Endothelial cell of umbilical vein (primary cell): ENCODE measurements around the gene AGBL4. TPM values are rescaled to one million over a fixed set of nuclear protein-coding genes. Genes with fewer than 3 reads are reported as not detected.

Experiments
- BruUV-seq: library from RNA; stranded (reverse); fragments of 400-500 nt; replicated peaks from 2 replicates; lab custom pipeline; 2021; lab: Mats Ljungman, UMichigan
- CTCF ChIA-PET: fragments of 300-600, 350-600 bp; sonication (Branson Sonifier 250); formaldehyde crosslinking; loops from one replicate; lab custom pipeline; 2021; ENCODE audit warnings: antibody characterized with exemption, inconsistent platforms; lab: Charles Lee
- POLR2A ChIA-PET: fragments of 300-600, 350-600 bp; sonication (Branson Sonifier 250); formaldehyde crosslinking; loops from one replicate; lab custom pipeline; 2021; ENCODE audit warnings: antibody characterized with exemption, inconsistent platforms; lab: Charles Lee
- DNase-seq: peaks from one replicate; pipeline ENCODE4 v3.0.0-alpha.2; 2011; ENCODE audit warnings: low read depth, low spot score
- FAIRE-seq: peaks from 2 replicates; lab custom pipeline; 2011; peaks lifted over from hg19 to GRCh38; lab: Jason Lieb, UNC
- H2AFZ ChIP-seq: 2 replicates; pipeline ENCODE4 v1.6.0; 2012; ENCODE audit warnings: low read depth, low read length, control low read depth, inconsistent platforms
- H3K27ac ChIP-seq: 2 replicates; pipeline ENCODE4 v1.5.1; 2011; ENCODE audit warnings: low read depth, mild to moderate bottlenecking, control low read depth, low read length, moderate library complexity; ENCODE audit not compliant: insufficient read depth
- H3K27me3 ChIP-seq, 2 experiments: 2 replicates each; pipeline versions ENCODE4 v1.6.0 to v1.6.1; 2011; ENCODE audit warnings: low read length in 2 of 2, mixed read lengths in 1 of 2; ENCODE audit not compliant: control insufficient read depth in 2 of 2, insufficient read depth in 2 of 2
- H3K36me3 ChIP-seq, 2 experiments: 2 replicates in 1 of 2; 3 replicates in 1 of 2; pipeline ENCODE4 v1.5.1; 2011; ENCODE audit warnings: low read length in 2 of 2, mild to moderate bottlenecking in 1 of 2, moderate library complexity in 1 of 2; ENCODE audit not compliant: control insufficient read depth in 2 of 2, insufficient read depth in 2 of 2; ENCODE audit errors: extremely low read depth in 1 of 2
- H3K4me1 ChIP-seq: 3 replicates; pipeline ENCODE4 v1.5.1; 2011; ENCODE audit warnings: mild to moderate bottlenecking, low read length; ENCODE audit not compliant: control insufficient read depth, insufficient read depth; ENCODE audit errors: extremely low read depth
- H3K4me2 ChIP-seq: 2 replicates; pipeline ENCODE4 v1.6.1; 2011; ENCODE audit warnings: low read length, control low read depth, mixed read lengths; ENCODE audit not compliant: insufficient read depth
- H3K4me3 ChIP-seq, 3 experiments: fragments of 200-600 bp in 1 of 3; sonication (generic), shearing (Covaris generic) in 1 of 3; replicated peaks in 1 of 3; 2 replicates each; pipeline ENCODE4 v1.5.1; 2011 to 2016; ENCODE audit warnings: control low read depth in 3 of 3, low read length in 3 of 3, mild to moderate bottlenecking in 2 of 3, inconsistent platforms in 1 of 3, low read depth in 1 of 3, moderate library complexity in 1 of 3; ENCODE audit not compliant: insufficient read depth in 1 of 3
- H3K79me2 ChIP-seq: 2 replicates; pipeline ENCODE4 v1.6.0; 2012; ENCODE audit warnings: low read length, inconsistent platforms; ENCODE audit not compliant: control insufficient read depth, insufficient read depth
- H3K9ac ChIP-seq: replicated peaks from 2 replicates; pipeline ENCODE3; 2011; ENCODE audit warnings: low read length, control low read depth; ENCODE audit not compliant: insufficient read depth; ENCODE audit errors: extremely low read depth
- H3K9me1 ChIP-seq: replicated peaks from 3 replicates; pipeline ENCODE4 v1.6.0; 2011; ENCODE audit warnings: mild to moderate bottlenecking, low read length; ENCODE audit not compliant: control insufficient read depth, insufficient read depth; ENCODE audit errors: extremely low read depth
- H3K9me3 ChIP-seq: replicated peaks from 2 replicates; pipeline ENCODE4 v1.5.1; 2012; ENCODE audit warnings: low read length, inconsistent platforms; ENCODE audit not compliant: control insufficient read depth, insufficient read depth
- H4K20me1 ChIP-seq: replicated peaks from 2 replicates; pipeline ENCODE3; 2011; ENCODE audit warnings: mild to moderate bottlenecking, low read length; ENCODE audit not compliant: control insufficient read depth, insufficient read depth; ENCODE audit errors: extremely low read depth
- CTCF ChIP-seq, 2 donors: IDR thresholded peaks; 1 replicate in 1 of 2; 2 replicates in 1 of 2; pipeline ENCODE4 v1.5.1; 2011; ENCODE audit warnings: low read length in 2 of 2, mild to moderate bottlenecking in 2 of 2, moderate library complexity in 2 of 2, control low read depth in 1 of 2, inconsistent platforms in 1 of 2, low read depth in 1 of 2; ENCODE audit not compliant: insufficient read depth in 1 of 2; ENCODE audit errors: extremely low read depth in 1 of 2
- EZH2 ChIP-seq: IDR thresholded peaks from 2 replicates; pipeline ENCODE4 v1.6.1; 2012; ENCODE audit warnings: borderline replicate concordance, low read depth, mild to moderate bottlenecking, moderate library complexity, low read length, inconsistent platforms; ENCODE audit not compliant: severe bottlenecking
- GATA2 ChIP-seq: IDR thresholded peaks from 2 replicates; pipeline ENCODE4 v1.7.0; 2011; ENCODE audit warnings: low read depth, mild to moderate bottlenecking, moderate library complexity, mixed read lengths, low read length; ENCODE audit not compliant: insufficient read length, insufficient read depth
- JUN ChIP-seq: IDR thresholded peaks from 2 replicates; pipeline ENCODE4 v1.6.1; 2011; ENCODE audit warnings: borderline replicate concordance, low read depth; ENCODE audit not compliant: insufficient read length, insufficient read depth
- MAX ChIP-seq: IDR thresholded peaks from 2 replicates; pipeline ENCODE4 v1.6.1; 2011; ENCODE audit not compliant: insufficient read depth, insufficient read length
- MYC ChIP-seq: IDR thresholded peaks from one replicate; pipeline ENCODE4 v1.6.1; 2011; ENCODE audit warnings: mild to moderate bottlenecking, low read depth, low read length
- POLR2A ChIP-seq: IDR thresholded peaks from 2 replicates; pipeline ENCODE4 v1.6.1; 2012; ENCODE audit warnings: low read depth, mild to moderate bottlenecking, control low read depth, low read length
- POLR2AphosphoS5 ChIP-seq: IDR thresholded peaks from 2 replicates; pipeline ENCODE4 v1.6.1; 2012; ENCODE audit warnings: low read depth, mild to moderate bottlenecking, control low read depth, low read length, moderate library complexity; ENCODE audit not compliant: insufficient read depth
- dilution Hi-C: fragments of 300-500 bp; cut with MboI; formaldehyde crosslinking; loops from one replicate; pipeline ENCODE4 v1.15.0; 2019; ENCODE audit warnings: low sequenced_read_pairs; ENCODE audit not compliant: extremely low pct_ligation_motif_present
- intact Hi-C: fragments of 100-400 bp; cut with micrococcal nuclease; formaldehyde crosslinking; loops from one replicate; pipeline ENCODE4 v1.10.0; 2022
- polyA plus RNA-seq, 4 experiments: library from polyadenylated mRNA; depleted of rRNA in 3 of 4; stranded (reverse) in 3 of 4; unstranded in 1 of 4; fragments of >200 nt; gene quantifications; 2 replicates each; pipeline versions ENCODE4 v1.2.1 to v1.2.3, GENCODE V29; 2011 to 2012; ENCODE audit warnings: missing spikeins in 1 of 4
- total RNA-seq: library from RNA; stranded (reverse); gene quantifications from 2 replicates; pipeline ENCODE4 v1.2.3, GENCODE V29; 2021

AGBL4 gene
- total and polyA plus RNA-seq, 2 donors (not counting 3 experiments of a cell fraction or from before 2014, with no cell fraction given) = not detected

- ChIA-PET CTCF (no interaction called here), POLR2A (no interaction called here)
- BruUV-seq = no TSS peak
- Histone ChIP-seq H3K9ac (no peak overlapping the region), H3K9me1 (no peaks in the 10 kb centered on the region), H3K79me2 (no peaks in the 10 kb centered on the region), H3K4me1 (no peaks in the 10 kb centered on the region), H3K9me3 (no peaks in the 10 kb centered on the region), H2AFZ (no peak overlapping the region), H4K20me1 (no peaks in the 10 kb centered on the region), H3K27me3 (no peaks in the 10 kb centered on the region), H3K4me3 (no peak overlapping the region), H3K4me2 (no peak overlapping the region), H3K27ac (no peak overlapping the region), H3K36me3 (no peaks in the 10 kb centered on the region)
- DNase-seq (no peak), FAIRE-seq (no peak)
- TF ChIP-seq CTCF (IDR thresholded peaks at IDR 0.05; ENCODE audit: extremely low read depth in 1 of 2, insufficient read depth in 1 of 2, low read depth in 1 of 2, low read length in 2 of 2) (no peak), MYC (no peak), EZH2 (no peak), GATA2 (no peak), MAX (no peak), POLR2AphosphoS5 (no peak), POLR2A (no peak), JUN (no peak)
- intact Hi-C loops = no loop called here
- dilution Hi-C loops = no loop called here
These were observed 479.1 kb downstream of the AGBL4 start for GRCh38 chr1:49544615-49545014.
